Measurements from ENCODE around the gene C20orf141. TPM values are rescaled to one million over a fixed set of nuclear protein-coding genes. Genes with fewer than 3 reads are reported as not detected.
"Not testable (repeated sequence)": the region's sequence is repeated elsewhere in the genome, so short reads cannot be mapped to it uniquely, and the experiment has no call there.

Gene C20orf141
- total RNA-seq, 1 experiment from 2014 or later = not detected

GRCh38 chr20:2817891-2818595 is 3.3 kb downstream of the C20orf141 start:
- DNase-seq (ENCODE audit: extremely low read depth, low read depth) = no peak

- DNase-seq (ENCODE audit: extremely low read depth, low read depth) = no peak
Observed at GRCh38 chr20:2820084-2820895, 5.5 kb downstream of the C20orf141 start.

- DNase-seq (ENCODE audit: extremely low read depth, low read depth) = no peak
Observed at GRCh38 chr20:2820896-2821869, 6.4 kb downstream of the C20orf141 start.

- DNase-seq (ENCODE audit: extremely low read depth, low read depth) = no peak
Observed at GRCh38 chr20:2822073-2822472, 7.3 kb downstream of the C20orf141 start.

GRCh38 chr20:2825761-2826160 is 11.0 kb downstream of the C20orf141 start:
- no peak for DNase-seq (ENCODE audit: extremely low read depth, low read depth)

GRCh38 chr20:2826655-2827054 is 11.9 kb downstream of the C20orf141 start:
- no peak for DNase-seq (ENCODE audit: extremely low read depth, low read depth)

- DNase-seq (ENCODE audit: extremely low read depth, low read depth) = no peak
Observed at GRCh38 chr20:2829376-2829775, 14.6 kb downstream of the C20orf141 start.

- DNase-seq (ENCODE audit: extremely low read depth, low read depth) = not testable (repeated sequence)
Observed at GRCh38 chr20:2831206-2831605, 16.4 kb downstream of the C20orf141 start.

GRCh38 chr20:2833761-2834160 is 19.0 kb downstream of the C20orf141 start:
- no peak for DNase-seq (ENCODE audit: extremely low read depth, low read depth)

- no peak for DNase-seq (ENCODE audit: extremely low read depth, low read depth)
Observed at GRCh38 chr20:2834401-2835110, 19.8 kb downstream of the C20orf141 start.

GRCh38 chr20:2835331-2835796 is 20.6 kb downstream of the C20orf141 start:
- DNase-seq (ENCODE audit: extremely low read depth, low read depth) = no peak

GRCh38 chr20:2836035-2836434 is 21.2 kb downstream of the C20orf141 start:
- DNase-seq (ENCODE audit: extremely low read depth, low read depth) = no peak

GRCh38 chr20:2837221-2837960 is 22.6 kb downstream of the C20orf141 start:
- no peak for DNase-seq (ENCODE audit: extremely low read depth, low read depth)

- no peak for DNase-seq (ENCODE audit: extremely low read depth, low read depth)
Observed at GRCh38 chr20:2838170-2838797, 23.5 kb downstream of the C20orf141 start.

- DNase-seq (ENCODE audit: extremely low read depth, low read depth) = no peak
Observed at GRCh38 chr20:2838847-2839671, 24.3 kb downstream of the C20orf141 start.

- no peak for DNase-seq (ENCODE audit: extremely low read depth, low read depth)
Observed at GRCh38 chr20:2839732-2840137, 24.9 kb downstream of the C20orf141 start.

GRCh38 chr20:2840138-2840966 is 25.6 kb downstream of the C20orf141 start, which contains the start of the genes PCED1A and VPS16:
PCED1A (minus strand) TSS chr20:2840655; CDS start chr20:2839912, 743 bp downstream.
VPS16 (plus strand) TSS chr20:2840745; CDS start chr20:2840775, 30 bp downstream.
- peak; percentile 65 for DNase-seq (ENCODE audit: extremely low read depth, low read depth)
